SU-DHL-6 (cell line): ENCODE results near the gene OXCT1.

Source experiments
- H2AFZ ChIP-seq: fragments of 200-600 bp; sonication (generic); 2 replicates; pipeline ENCODE4 v1.6.1; 2014; ENCODE audit warnings: low read depth, mild to moderate bottlenecking, moderate library complexity, mixed read lengths, antibody characterized with exemption, low read length; ENCODE audit not compliant: severe bottlenecking
- H3F3A ChIP-seq: fragments of 200-600 bp; shearing (Covaris generic); 2 replicates; pipeline ENCODE4 v1.6.0; 2016; ENCODE audit warnings: antibody characterized with exemption, mild to moderate bottlenecking; ENCODE audit not compliant: insufficient read depth
- H3K27ac ChIP-seq: fragments of 200-600 bp; sonication (generic); 2 replicates; pipeline ENCODE4 v1.5.1; 2016; ENCODE audit warnings: low read depth, mild to moderate bottlenecking, low read length, moderate library complexity, mixed read lengths
- H3K27me3 ChIP-seq: fragments of 200-600 bp; sonication (generic), shearing (Covaris generic); 2 replicates; pipeline ENCODE4 v1.6.0; 2014; ENCODE audit warnings: mild to moderate bottlenecking, low read length
- H3K36me3 ChIP-seq: fragments of 200-600 bp; sonication (generic); 2 replicates; pipeline ENCODE4 v1.6.1; 2014; ENCODE audit warnings: mild to moderate bottlenecking, low read length, mixed read lengths
- H3K4me2 ChIP-seq: fragments of 300-600, 200-600 bp; shearing (Covaris generic), sonication (generic); 2 replicates; pipeline ENCODE4 v1.6.0; 2014; ENCODE audit warnings: low read length, low read depth, mild to moderate bottlenecking; ENCODE audit not compliant: poor library complexity, severe bottlenecking
- H3K4me3 ChIP-seq: fragments of 200-600 bp; sonication (generic); 2 replicates; pipeline ENCODE4 v1.5.1; 2014; ENCODE audit warnings: antibody characterized with exemption, low read length, mild to moderate bottlenecking, mixed read lengths; ENCODE audit not compliant: insufficient read depth, poor library complexity, severe bottlenecking
- H3K79me2 ChIP-seq: fragments of 200-600 bp; sonication (generic); 2 replicates; pipeline ENCODE4 v1.6.1; 2014; ENCODE audit warnings: mild to moderate bottlenecking, low read length, moderate library complexity; ENCODE audit not compliant: insufficient read depth
- H3K9ac ChIP-seq: fragments of 200-600 bp; sonication (generic); 2 replicates; pipeline ENCODE4 v1.7.0; 2014; ENCODE audit warnings: mild to moderate bottlenecking, low read length
- H3K9me2 ChIP-seq: fragments of 200-600 bp; sonication (generic); replicated peaks from 2 replicates; pipeline ENCODE4 v1.6.1; 2014; ENCODE audit warnings: low read length; ENCODE audit not compliant: insufficient read depth
- H3K9me3 ChIP-seq: fragments of 200-600 bp; sonication (generic); 2 replicates; pipeline ENCODE4 v1.6.1; 2014; ENCODE audit warnings: low read length, mixed read lengths; ENCODE audit not compliant: insufficient read depth
- H4K20me1 ChIP-seq: fragments of 200-600 bp; sonication (generic); 2 replicates; pipeline ENCODE4 v1.6.1; 2014; ENCODE audit warnings: low read depth, mild to moderate bottlenecking, antibody characterized with exemption, low read length, moderate library complexity, mixed read lengths
- EZH2phosphoT487 ChIP-seq: fragments of 200-600 bp; sonication (generic), shearing (Covaris generic); conservative IDR thresholded peaks from 2 replicates; pipeline ENCODE4 v1.6.1; 2018; ENCODE audit warnings: mild to moderate bottlenecking, antibody characterized with exemption, low read length, moderate library complexity, mixed read lengths
- TF ChIP-seq, protein P1 (sequence below): fragments of 200-600 bp; sonication (generic); IDR thresholded peaks from one replicate; pipeline ENCODE4 v1.5.1; 2017; ENCODE audit warnings: antibody characterized with exemption, mild to moderate bottlenecking, low read length, moderate library complexity; ENCODE audit not compliant: insufficient read depth, poor library complexity, severe bottlenecking

The OXCT1 gene

GRCh38 chr5:41686191-41686590, 184.0 kb downstream of the OXCT1 start:
- Histone ChIP-seq H3F3A (no peaks in the 10 kb centered on the region), H3K9ac (no peak overlapping the region), H2AFZ (no peak overlapping the region), H3K27me3 (no peaks in the 10 kb centered on the region), H3K79me2 (no peaks in the 10 kb centered on the region), H3K9me2 (no peaks in the 10 kb centered on the region), H4K20me1 (no peaks in the 10 kb centered on the region), H3K36me3 (no peaks in the 10 kb centered on the region), H3K4me3 (no peak overlapping the region), H3K4me2 (no peak overlapping the region), H3K27ac (no peak overlapping the region), H3K9me3 (no peaks in the 10 kb centered on the region)
- TF ChIP-seq EZH2phosphoT487 = no peak
- TF ChIP-seq, protein P1, sequence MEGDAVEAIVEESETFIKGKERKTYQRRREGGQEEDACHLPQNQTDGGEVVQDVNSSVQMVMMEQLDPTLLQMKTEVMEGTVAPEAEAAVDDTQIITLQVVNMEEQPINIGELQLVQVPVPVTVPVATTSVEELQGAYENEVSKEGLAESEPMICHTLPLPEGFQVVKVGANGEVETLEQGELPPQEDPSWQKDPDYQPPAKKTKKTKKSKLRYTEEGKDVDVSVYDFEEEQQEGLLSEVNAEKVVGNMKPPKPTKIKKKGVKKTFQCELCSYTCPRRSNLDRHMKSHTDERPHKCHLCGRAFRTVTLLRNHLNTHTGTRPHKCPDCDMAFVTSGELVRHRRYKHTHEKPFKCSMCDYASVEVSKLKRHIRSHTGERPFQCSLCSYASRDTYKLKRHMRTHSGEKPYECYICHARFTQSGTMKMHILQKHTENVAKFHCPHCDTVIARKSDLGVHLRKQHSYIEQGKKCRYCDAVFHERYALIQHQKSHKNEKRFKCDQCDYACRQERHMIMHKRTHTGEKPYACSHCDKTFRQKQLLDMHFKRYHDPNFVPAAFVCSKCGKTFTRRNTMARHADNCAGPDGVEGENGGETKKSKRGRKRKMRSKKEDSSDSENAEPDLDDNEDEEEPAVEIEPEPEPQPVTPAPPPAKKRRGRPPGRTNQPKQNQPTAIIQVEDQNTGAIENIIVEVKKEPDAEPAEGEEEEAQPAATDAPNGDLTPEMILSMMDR = no peak

DNA sequence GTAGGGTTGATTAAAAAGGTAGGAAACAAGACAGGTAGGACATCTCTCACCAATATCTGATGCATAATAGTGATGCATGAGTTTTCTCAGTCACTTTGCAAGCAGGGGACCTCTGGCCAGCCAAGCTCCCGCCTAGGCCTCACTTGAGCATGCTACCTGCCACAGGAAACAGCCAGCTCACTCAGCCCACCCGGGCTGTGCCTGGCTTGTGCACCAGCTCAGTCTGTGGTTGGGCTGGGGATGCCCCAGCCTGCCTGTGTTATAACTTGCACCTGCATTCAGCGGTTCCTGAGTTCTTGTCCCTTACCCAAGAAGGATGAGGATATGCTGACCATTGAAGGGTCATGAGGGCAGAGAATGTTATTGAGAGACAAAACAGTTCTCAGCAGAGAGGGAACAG, 187.0 kb downstream of the OXCT1 start:
- no peaks in the 10 kb centered on the region for H3K9me3 ChIP-seq
- no peak overlapping the region for H3K4me2 ChIP-seq
- no peaks in the 10 kb centered on the region for H3K36me3 ChIP-seq
- H3K27me3 ChIP-seq = no peaks in the 10 kb centered on the region
- H3K79me2 ChIP-seq = no peaks in the 10 kb centered on the region
- H3F3A ChIP-seq = no peaks in the 10 kb centered on the region
- no peak overlapping the region for H3K9ac ChIP-seq
- H4K20me1 ChIP-seq = no peaks in the 10 kb centered on the region
- H3K9me2 ChIP-seq = no peaks in the 10 kb centered on the region
- no peak overlapping the region for H3K4me3 ChIP-seq
- H2AFZ ChIP-seq = no peak overlapping the region
- no peak overlapping the region for H3K27ac ChIP-seq
- TF ChIP-seq, protein P1 = no peak
- no peak for TF ChIP-seq EZH2phosphoT487

- no peaks in the 10 kb centered on the region for H3K9me2 ChIP-seq
- H4K20me1 ChIP-seq = no peaks in the 10 kb centered on the region
- H3K27me3 ChIP-seq = no peaks in the 10 kb centered on the region
- H3K27ac ChIP-seq = no peak overlapping the region
- H3K9ac ChIP-seq = no peak overlapping the region
- no peaks in the 10 kb centered on the region for H3K79me2 ChIP-seq
- no peak overlapping the region for H3K4me3 ChIP-seq
- no peaks in the 10 kb centered on the region for H3K36me3 ChIP-seq
- TF ChIP-seq EZH2phosphoT487 = no peak
- TF ChIP-seq, protein P1 = no peak
- H3K4me2 ChIP-seq = no peak overlapping the region
- no peak overlapping the region for H2AFZ ChIP-seq
- no peaks in the 10 kb centered on the region for H3F3A ChIP-seq
- no peaks in the 10 kb centered on the region for H3K9me3 ChIP-seq
These were observed 187.6 kb downstream of the OXCT1 start for GRCh38 chr5:41682641-41683040.

- Histone ChIP-seq H3K9me2 (no peaks in the 10 kb centered on the region), H4K20me1 (no peaks in the 10 kb centered on the region), H3K27ac (no peak overlapping the region), H3K9ac (no peak overlapping the region), H3K9me3 (no peaks in the 10 kb centered on the region), H2AFZ (no peak overlapping the region), H3K36me3 (no peaks in the 10 kb centered on the region), H3K27me3 (no peaks in the 10 kb centered on the region), H3K4me2 (no peak overlapping the region), H3K79me2 (no peaks in the 10 kb centered on the region), H3F3A (no peaks in the 10 kb centered on the region), H3K4me3 (no peak overlapping the region)
- no peak for TF ChIP-seq EZH2phosphoT487
- TF ChIP-seq, protein P1 = no peak
These were observed 188.4 kb downstream of the OXCT1 start for GRCh38 chr5:41681840-41682239.
